Measurements from ENCODE around the gene GPAT2. TPM values are rescaled to one million over a fixed set of nuclear protein-coding genes. Genes with fewer than 3 reads are reported as not detected.
A peak's percentile ranks its signal among the peaks of the same experiment; 100 is the strongest.
"Not testable (repeated sequence)": the region's sequence is repeated elsewhere in the genome, so short reads cannot be mapped to it uniquely, and the experiment has no call there.

GPAT2 gene
- total and polyA plus RNA-seq, 2 donors (not counting 1 experiment from before 2014, with no cell fraction given): 3.6 to 11.7 TPM

- H3K79me2 ChIP-seq (ENCODE audit: control insufficient read depth, insufficient read depth, low read length); H4K20me1 ChIP-seq (ENCODE audit: control insufficient read depth, insufficient read depth, low read length, poor library complexity, severe bottlenecking); H3K4me1 ChIP-seq (ENCODE audit: control insufficient read depth in 2 of 2, insufficient read depth in 2 of 2, low read length in 2 of 2); CTCF ChIA-PET; ATAC-seq (ENCODE audit: low read depth); H3K27me3 ChIP-seq (replicated peaks in 1 of 4; ENCODE audit: control extremely low read depth in 1 of 4, control insufficient read depth in 3 of 4, insufficient read depth in 4 of 4, low read length in 3 of 4); H3K9ac ChIP-seq (ENCODE audit: low read length); H3K27ac Mint-ChIP-seq; H3K36me3 ChIP-seq (replicated peaks in 1 of 2; ENCODE audit: control extremely low read depth in 1 of 2, control insufficient read depth in 1 of 2, extremely low read depth in 1 of 2, insufficient read depth in 2 of 2, low read length in 1 of 2); DNase-seq; H3K27ac ChIP-seq (ENCODE audit: low read length in 2 of 2); POLR2A ChIA-PET; intact Hi-C loops (cut with micrococcal nuclease); H3K4me3 Mint-ChIP-seq; H2AFZ ChIP-seq (ENCODE audit: insufficient read depth, low read depth, low read length, poor library complexity, severe bottlenecking); H3K9me3 ChIP-seq (ENCODE audit: control extremely low read depth in 1 of 3, control insufficient read depth in 2 of 3, insufficient read depth in 1 of 3, low read length in 2 of 3); H3K9me3 Mint-ChIP-seq (ENCODE audit: insufficient read depth); H3K27me3 Mint-ChIP-seq; H3K4me3 ChIP-seq (ENCODE audit: control extremely low read depth in 1 of 5, extremely low read depth in 1 of 5, insufficient read depth in 1 of 5, low read depth in 2 of 5, low read length in 4 of 5); H3K4me1 Mint-ChIP-seq; H3K4me2 ChIP-seq (replicated peaks; ENCODE audit: low read depth, low read length, poor library complexity, severe bottlenecking): not testable (repeated sequence)
- 91% methylated on average over 2 of the region's 2 CpGs for WGBS (ENCODE audit: insufficient coverage)
Observed at GRCh38 chr2:96067098-96067660, 32.5 kb upstream of the GPAT2 start.

DNA sequence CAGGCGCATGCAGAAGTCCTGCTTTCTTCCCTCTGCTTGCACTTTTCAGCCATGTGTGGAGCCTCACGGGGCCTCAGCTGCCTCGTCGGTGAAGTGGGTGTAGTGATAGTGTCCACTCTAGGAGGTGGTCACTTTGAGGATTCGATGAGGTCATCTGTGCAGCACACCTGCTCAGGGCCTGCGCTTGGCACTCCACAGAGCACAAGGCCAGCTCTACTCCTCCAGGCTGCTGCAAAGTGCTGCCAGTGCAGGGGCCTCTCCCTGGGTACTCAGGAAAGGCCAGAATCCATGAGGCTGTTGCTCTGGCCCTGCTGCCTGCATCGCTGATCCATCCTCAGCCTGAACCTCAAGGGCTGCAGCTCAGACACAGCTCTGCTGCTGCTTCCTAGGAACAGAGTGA, 31.8 kb upstream of the GPAT2 start:
- WGBS (ENCODE audit: insufficient coverage): 100% methylated on average over 1 of the region's 7 CpGs
- H3K27ac Mint-ChIP-seq; H3K4me2 ChIP-seq (replicated peaks; ENCODE audit: low read depth, low read length, poor library complexity, severe bottlenecking); CTCF ChIA-PET; H3K9me3 Mint-ChIP-seq (ENCODE audit: insufficient read depth); H4K20me1 ChIP-seq (ENCODE audit: control insufficient read depth, insufficient read depth, low read length, poor library complexity, severe bottlenecking); ATAC-seq (ENCODE audit: low read depth); H3K79me2 ChIP-seq (ENCODE audit: control insufficient read depth, insufficient read depth, low read length); POLR2A ChIA-PET; H3K27ac ChIP-seq (ENCODE audit: low read length in 2 of 2); H3K9me3 ChIP-seq (ENCODE audit: control extremely low read depth in 1 of 3, control insufficient read depth in 2 of 3, insufficient read depth in 1 of 3, low read length in 2 of 3); DNase-seq; H3K4me3 Mint-ChIP-seq; H2AFZ ChIP-seq (ENCODE audit: insufficient read depth, low read depth, low read length, poor library complexity, severe bottlenecking); H3K9ac ChIP-seq (ENCODE audit: low read length); H3K4me1 ChIP-seq (ENCODE audit: control insufficient read depth in 2 of 2, insufficient read depth in 2 of 2, low read length in 2 of 2); H3K27me3 ChIP-seq (replicated peaks in 1 of 4; ENCODE audit: control extremely low read depth in 1 of 4, control insufficient read depth in 3 of 4, insufficient read depth in 4 of 4, low read length in 3 of 4); H3K4me1 Mint-ChIP-seq; intact Hi-C loops (cut with micrococcal nuclease); H3K27me3 Mint-ChIP-seq; H3K4me3 ChIP-seq (ENCODE audit: control extremely low read depth in 1 of 5, extremely low read depth in 1 of 5, insufficient read depth in 1 of 5, low read depth in 2 of 5, low read length in 4 of 5); H3K36me3 ChIP-seq (replicated peaks in 1 of 2; ENCODE audit: control extremely low read depth in 1 of 2, control insufficient read depth in 1 of 2, extremely low read depth in 1 of 2, insufficient read depth in 2 of 2, low read length in 1 of 2): not testable (repeated sequence)

GRCh38 chr2:96065954-96066353, 31.2 kb upstream of the GPAT2 start:
- intact Hi-C loops (cut with micrococcal nuclease); H3K9me3 Mint-ChIP-seq (ENCODE audit: insufficient read depth); H4K20me1 ChIP-seq (ENCODE audit: control insufficient read depth, insufficient read depth, low read length, poor library complexity, severe bottlenecking); H3K79me2 ChIP-seq (ENCODE audit: control insufficient read depth, insufficient read depth, low read length); H3K9me3 ChIP-seq (ENCODE audit: control extremely low read depth in 1 of 3, control insufficient read depth in 2 of 3, insufficient read depth in 1 of 3, low read length in 2 of 3); H3K36me3 ChIP-seq (replicated peaks in 1 of 2; ENCODE audit: control extremely low read depth in 1 of 2, control insufficient read depth in 1 of 2, extremely low read depth in 1 of 2, insufficient read depth in 2 of 2, low read length in 1 of 2); H3K27me3 Mint-ChIP-seq; H3K27ac Mint-ChIP-seq; H3K4me3 Mint-ChIP-seq; POLR2A ChIA-PET; H3K4me1 ChIP-seq (ENCODE audit: control insufficient read depth in 2 of 2, insufficient read depth in 2 of 2, low read length in 2 of 2); H3K4me3 ChIP-seq (ENCODE audit: control extremely low read depth in 1 of 5, extremely low read depth in 1 of 5, insufficient read depth in 1 of 5, low read depth in 2 of 5, low read length in 4 of 5); H3K27me3 ChIP-seq (replicated peaks in 1 of 4; ENCODE audit: control extremely low read depth in 1 of 4, control insufficient read depth in 3 of 4, insufficient read depth in 4 of 4, low read length in 3 of 4); CTCF ChIA-PET; H3K4me1 Mint-ChIP-seq; H3K9ac ChIP-seq (ENCODE audit: low read length); ATAC-seq (ENCODE audit: low read depth); H3K4me2 ChIP-seq (replicated peaks; ENCODE audit: low read depth, low read length, poor library complexity, severe bottlenecking); H3K27ac ChIP-seq (ENCODE audit: low read length in 2 of 2); H2AFZ ChIP-seq (ENCODE audit: insufficient read depth, low read depth, low read length, poor library complexity, severe bottlenecking): not testable (repeated sequence)
- 79% methylated on average over 2 of the region's 4 CpGs for WGBS (ENCODE audit: insufficient coverage)
- DNase-seq: peak; percentile 2
